ENCODE measurements around the gene USP15. TPM values are rescaled to one million over a fixed set of nuclear protein-coding genes. Genes with fewer than 3 reads are reported as not detected.

Gene USP15
- total RNA-seq, 1 donor from 2014 or later: 55.0 TPM

Other genes with a start within 250 kb of the USP15 start
- gene MON2, start 206.4 kb downstream of the USP15 start, total RNA-seq: 12.5 TPM